Activated gamma-delta T cell treated with anti-CD3 and anti-CD28 coated beads, Interleukin-2, amount 50 U/mL, for 16 hours (primary cell): ENCODE data around the gene FBXW4.

Experiments
- DNase-seq: peaks from one replicate; pipeline ENCODE4 v3.0.0-alpha.2; 2020; ENCODE audit warnings: low read depth

FBXW4 gene

DNA sequence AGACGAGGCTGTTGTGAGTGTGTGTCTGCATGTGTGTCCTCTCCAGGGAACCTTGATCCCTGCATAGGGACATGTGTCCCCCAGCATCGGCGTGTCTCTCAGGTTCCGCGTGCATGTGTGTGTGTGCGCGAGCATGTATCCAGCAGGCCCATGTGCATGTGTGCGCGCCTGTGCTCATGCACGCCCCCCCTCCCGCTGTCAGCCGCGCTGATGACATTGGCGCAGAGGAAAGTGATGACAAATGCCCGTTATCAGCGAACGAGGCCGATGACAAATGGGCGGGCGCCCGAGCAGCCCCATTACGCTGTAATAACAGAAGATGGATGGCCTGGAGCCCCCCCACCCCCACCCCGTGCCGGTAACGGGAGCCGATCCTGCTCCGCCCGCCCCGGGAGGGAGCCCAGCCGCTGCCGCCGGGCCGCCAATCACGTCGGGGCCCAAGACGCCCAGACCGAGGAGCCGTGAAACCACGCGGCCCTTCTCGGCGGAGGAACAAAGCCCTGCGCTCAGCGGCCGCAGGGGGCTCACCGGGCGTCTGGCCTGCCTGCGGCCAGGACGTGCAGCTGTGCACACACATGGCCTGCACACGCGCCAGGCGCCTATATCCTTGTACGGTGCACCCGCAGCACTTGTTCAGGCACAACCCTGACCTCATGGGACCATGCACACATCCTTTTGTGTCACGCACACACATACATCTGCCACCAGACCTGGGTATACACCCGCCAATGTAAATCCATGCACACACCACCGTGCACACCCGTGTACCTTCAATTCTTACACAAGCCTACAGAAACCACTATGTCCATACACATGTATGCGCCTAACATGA, 128.4 kb downstream of the FBXW4 start:
- DNase-seq = no peak

DNA sequence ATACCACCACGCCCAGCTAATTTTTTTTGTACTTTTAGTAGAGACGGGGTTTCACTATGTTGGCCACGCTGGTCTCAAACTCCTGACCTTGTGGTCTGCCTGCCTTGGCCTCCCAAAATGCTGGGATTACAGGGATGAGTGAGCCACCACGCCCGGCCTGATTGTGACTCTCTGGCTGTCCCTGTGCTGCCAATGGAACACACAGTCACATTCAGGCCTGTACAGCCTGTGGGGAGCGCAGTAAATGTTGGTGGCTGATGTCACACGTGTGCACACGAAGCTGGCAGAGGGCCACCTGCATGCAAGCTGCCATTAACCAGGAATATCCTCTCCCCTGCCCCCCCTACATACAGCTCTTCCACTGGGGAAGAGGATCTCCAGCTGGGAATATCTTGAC, 129.0 kb downstream of the FBXW4 start:
- no peak for DNase-seq

DNA sequence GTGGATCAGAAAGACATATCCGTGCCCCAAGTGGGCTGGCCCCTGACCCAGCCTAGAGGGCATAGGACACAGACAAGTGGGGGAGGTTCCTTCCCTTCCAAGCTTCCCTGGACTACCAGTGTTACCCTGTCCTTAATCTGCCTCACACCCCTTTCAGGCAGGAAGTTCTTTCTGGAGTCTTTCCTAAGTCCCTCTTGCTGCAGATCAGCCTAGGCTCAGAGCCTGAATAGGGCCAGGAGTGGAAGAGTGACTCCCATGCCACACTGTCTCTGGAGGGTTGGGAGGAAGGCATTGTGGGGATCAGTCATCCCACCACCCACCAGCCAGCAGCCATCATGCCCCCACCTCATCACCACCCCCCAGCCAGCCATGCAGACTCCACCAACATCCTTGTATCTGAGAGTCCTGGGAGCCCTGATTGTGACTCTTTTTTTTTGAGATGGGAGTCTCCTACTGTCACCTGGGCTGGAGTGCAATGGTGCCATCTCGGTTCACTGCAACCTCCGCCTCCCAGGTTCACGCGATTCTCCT, 129.5 kb downstream of the FBXW4 start:
- no peak for DNase-seq

DNA sequence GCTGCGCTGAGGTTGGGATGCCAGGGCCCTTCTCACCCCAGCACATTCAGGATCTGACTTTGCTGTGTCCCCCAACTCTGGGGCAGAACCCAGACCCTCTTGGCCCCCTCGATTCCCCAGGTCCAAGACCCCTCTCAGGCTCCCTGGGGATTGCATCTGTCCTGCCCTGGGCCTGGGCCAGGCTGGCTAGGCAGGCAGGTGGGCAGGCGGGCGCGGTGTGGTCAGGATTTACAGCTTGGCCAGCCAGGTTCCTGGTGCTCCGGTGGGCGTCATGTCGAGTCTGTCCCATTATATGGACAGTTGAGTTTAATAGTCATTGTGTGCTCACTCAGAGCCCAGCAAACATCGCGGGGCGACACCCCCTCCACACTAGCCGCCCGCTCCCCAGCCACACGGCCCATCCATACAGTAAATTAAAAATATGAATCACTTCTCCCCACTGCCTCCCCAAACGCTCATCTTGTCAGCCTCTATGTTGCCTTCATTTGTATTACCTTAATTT, 130.4 kb downstream of the FBXW4 start:
- no peak for DNase-seq

DNA sequence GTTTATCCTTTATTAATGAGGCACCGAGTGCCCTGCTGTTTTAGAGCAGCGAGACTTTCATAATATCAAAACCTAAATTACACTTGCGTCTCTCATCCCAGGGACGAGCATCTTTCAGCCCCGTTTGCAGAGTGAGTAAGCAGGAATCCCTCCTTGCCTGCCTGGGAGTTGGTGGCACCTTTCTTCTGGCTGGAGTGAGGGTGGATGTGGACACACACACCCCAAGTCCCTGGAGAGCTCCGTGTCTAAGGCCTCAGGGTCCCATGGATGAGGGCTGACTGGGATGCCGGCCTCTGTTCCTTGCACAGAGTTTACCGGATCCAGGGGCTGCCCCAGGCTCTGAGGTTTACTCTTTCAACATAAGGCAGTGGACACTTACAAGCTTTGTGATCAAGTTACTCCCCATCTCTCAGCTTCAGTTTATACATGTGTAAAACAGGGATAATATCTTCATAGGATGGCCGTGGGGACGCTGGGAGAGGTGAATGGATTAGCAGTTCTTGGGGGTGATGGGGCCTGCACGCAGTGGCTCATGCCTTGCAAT, 131.4 kb downstream of the FBXW4 start:
- no peak for DNase-seq

DNA sequence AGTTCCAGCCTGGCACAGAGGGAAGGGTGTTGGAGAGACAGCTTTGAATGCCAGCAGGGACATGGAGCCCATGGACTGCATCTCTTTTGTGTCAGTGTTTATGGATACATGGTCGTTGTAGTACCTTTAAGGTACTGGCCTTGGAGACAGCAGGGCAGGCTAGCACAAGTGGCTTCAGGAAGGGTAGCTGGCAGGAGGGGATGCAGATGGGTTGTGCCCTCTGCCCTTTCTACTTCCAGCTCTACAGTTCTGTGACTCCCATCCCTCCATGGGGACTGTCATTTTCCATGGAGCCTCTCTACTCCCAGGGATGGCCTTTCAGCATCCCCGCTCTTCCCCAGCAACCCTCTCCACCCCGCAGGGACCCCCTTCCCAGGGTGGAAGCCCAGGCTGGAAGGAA, 132.0 kb downstream of the FBXW4 start:
- DNase-seq = no peak

DNA sequence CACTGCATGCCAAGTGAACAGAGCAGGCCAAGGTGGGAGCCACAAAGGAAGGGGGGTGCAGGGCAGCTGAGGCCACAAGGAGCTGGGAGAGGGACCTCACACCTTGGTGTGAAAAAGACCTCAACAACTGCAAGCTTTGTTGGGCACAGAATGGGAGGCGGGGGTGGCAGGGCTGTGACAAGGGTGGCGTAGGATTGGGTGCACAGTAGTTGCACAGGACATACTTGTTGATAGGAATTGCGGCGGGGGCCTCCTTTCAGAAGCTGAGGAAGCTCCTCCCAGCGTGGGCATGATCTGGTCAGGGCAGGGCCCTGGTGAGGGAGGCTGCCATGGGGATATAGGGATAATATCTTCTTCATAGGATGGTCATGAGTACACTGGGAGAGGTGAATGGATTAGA, 132.7 kb downstream of the FBXW4 start:
- DNase-seq = no peak

DNA sequence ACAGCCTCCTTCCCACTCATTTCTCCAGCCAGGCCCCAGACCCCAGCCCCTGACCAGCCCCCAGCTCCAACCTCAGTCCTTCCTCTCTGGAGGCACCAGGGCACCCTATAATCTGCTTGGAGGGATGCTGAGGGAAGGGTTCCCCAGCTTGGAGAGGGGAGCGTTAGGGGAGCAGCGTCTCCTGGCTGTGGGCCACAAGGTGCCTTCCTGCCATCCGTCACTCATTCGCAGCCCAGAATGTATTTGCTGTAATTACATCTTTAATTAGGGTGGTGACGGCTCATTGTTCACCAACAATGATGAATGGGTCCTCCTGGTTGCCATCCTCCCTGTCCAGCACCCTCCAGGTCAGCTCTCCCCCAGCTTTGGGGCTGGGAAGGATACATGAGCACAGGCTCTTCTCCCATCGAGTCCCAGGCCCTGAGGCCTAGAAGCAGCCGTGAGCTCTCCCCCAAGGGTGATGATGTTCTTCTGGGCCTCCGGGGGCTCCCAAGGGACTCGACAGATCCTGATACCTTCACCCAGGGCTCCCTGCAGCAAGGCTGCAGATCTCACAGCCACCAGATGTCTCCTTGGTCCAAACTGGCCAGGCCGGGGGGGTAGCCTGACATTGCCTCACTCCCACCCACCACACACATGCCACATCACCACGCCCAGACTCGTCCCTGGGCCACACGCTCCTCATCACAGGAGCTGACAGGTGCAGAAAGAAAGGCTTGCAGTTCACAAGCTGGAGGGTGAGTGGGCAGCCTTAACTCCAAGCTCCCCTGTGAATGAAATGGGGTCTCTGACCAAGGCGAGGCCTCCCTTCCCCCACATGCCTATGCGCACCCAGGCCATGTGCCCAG, 133.7 kb downstream of the FBXW4 start:
- no peak for DNase-seq
